Adrenal gland (tissue), 12 donors: ENCODE measurements around the gene UBE3B. TPM values are rescaled to one million over a fixed set of nuclear protein-coding genes. Genes with fewer than 3 reads are reported as not detected.

Experiments used
- DNase-seq, 7 donors: peaks; one replicate each; pipeline ENCODE4 v3.0.0-alpha.2; 2019 to 2020
- H3K27ac ChIP-seq, 5 donors: fragments of 200-600 bp; sonication (generic) in 4 of 5; 1 replicate in 3 of 5; 2 replicates in 2 of 5; pipeline versions ENCODE4 v1.5.1 to v1.8.0; 2016 to 2020; ENCODE audit warnings: mild to moderate bottlenecking in 1 of 5
- H3K27me3 ChIP-seq: fragments of 200-600 bp; 2 replicates; pipeline ENCODE4 v1.8.0; 2021
- H3K36me3 ChIP-seq, 2 donors: fragments of 200-600 bp; replicated peaks in 1 of 2; 1 replicate in 1 of 2; 2 replicates in 1 of 2; pipeline versions ENCODE4 v1.5.1 to v1.8.0; 2018 to 2022
- H3K4me1 ChIP-seq, 2 donors: fragments of 200-600 bp; replicated peaks in 1 of 2; 1 replicate in 1 of 2; 2 replicates in 1 of 2; pipeline versions ENCODE4 v1.5.1 to v1.8.0; 2018 to 2021
- H3K4me3 ChIP-seq, 4 donors: fragments of 200-600 bp; sonication (generic) in 3 of 4; one replicate each; pipeline ENCODE4 v1.5.1; 2016 to 2018
- H3K9me3 ChIP-seq, 3 donors: fragments of 200-600 bp; sonication (generic) in 1 of 3; replicated peaks in 1 of 3; 1 replicate in 2 of 3; 2 replicates in 1 of 3; pipeline versions ENCODE4 v1.5.1 to v1.8.0; 2016 to 2021
- CTCF ChIP-seq, 6 experiments: fragments of 450-650 bp in 4 of 6; fragments of 200-600 bp in 2 of 6; sonication (generic) in 1 of 6; IDR thresholded peaks; 1 replicate in 5 of 6; 2 replicates in 1 of 6; pipeline versions ENCODE4 v1.5.1 to v1.8.0; 2016 to 2021; ENCODE audit warnings: antibody characterized with exemption in 6 of 6, mild to moderate bottlenecking in 2 of 6, moderate library complexity in 1 of 6
- POLR2A ChIP-seq, 2 donors: fragments of 450-650 bp; IDR thresholded peaks; one replicate each; pipeline ENCODE4 v1.6.1; 2017; ENCODE audit warnings: antibody characterized with exemption in 2 of 2, mild to moderate bottlenecking in 2 of 2, moderate library complexity in 1 of 2
- WGBS, 4 donors: extraction: QIAGEN DNeasy Blood & Tissue Kit in 2 of 4; methylation state at CpG; one replicate each; pipeline versions ENCODE4 v1.1.5 to v1.1.7; 2013 to 2017; 5-methylcytosine and 5-hydroxymethylcytosine counted together
- intact Hi-C, 2 donors: fragments of 100-400 bp; cut with DNase I; formaldehyde crosslinking; loops; one replicate each; pipeline versions ENCODE4 v1.14.1 to v1.15.0; 2022 to 2023
- polyA plus RNA-seq, 3 donors: library from polyadenylated mRNA; stranded (reverse); fragments of 200-250 nt in 2 of 3; fragments of 350-450 nt in 1 of 3; fragmentation: Illumina TruSeq in 1 of 3; extraction: RNeasy Lipid Tissue Mini Kit (QIAGEN cat#74804) in 1 of 3; gene quantifications; one replicate each; pipeline ENCODE4 v1.2.3, GENCODE V29; 2013 to 2014
- total RNA-seq, 9 donors: library from RNA; depleted of rRNA in 4 of 9; stranded (reverse); fragments of >200 nt in 4 of 9; fragments of 120-200 nt in 1 of 9; fragmentation: NEBNext Ultra II Directional in 1 of 9; extraction: Animal tissue kit (Norgen Biotek cat#: 25700) in 1 of 9; gene quantifications; one replicate each; pipeline versions ENCODE4 v1.1.0 to v1.2.4, GENCODE V29; 2013 to 2023
- donor health status: healthy with polysubstance abuse.
- donor health status: Bipolar disorder and iron deficiency.
- donor health status: DM: yes; HTN: yes; CAD: no.
- donor health status: DM: no; HTN: no; CAD: no.
- donor health status: DM: no; HTN: no; CAD: no.
- donor health status: DM: yes; HTN: yes; CAD: no.

Gene UBE3B
- total and polyA plus RNA-seq, 12 donors: 16.0 to 79.5 (median 39.5) TPM

- intact Hi-C loops: no loop called here
- Histone ChIP-seq H3K27me3 (no peaks in the 10 kb centered on the region), H3K36me3 (peaks cover 0 to 55% of the 10 kb centered on the region in 2 donors), H3K4me1 (no peaks in the 10 kb centered on the region), H3K27ac (no peak overlapping the region), H3K9me3 (no peaks in the 10 kb centered on the region), H3K4me3 (no peak overlapping the region)
- 82 to 97% (median 93%) methylated on average over 2 of the region's 2 CpGs for WGBS, 4 donors
- DNase-seq: no peak
- TF ChIP-seq CTCF (IDR thresholded peaks at IDR 0.05) (no peak), POLR2A (IDR thresholded peaks at IDR 0.05) (no peak)
Observed at GRCh38 chr12:109583733-109584132, 106.3 kb downstream of the UBE3B start.

Other genes with a start within 250 kb of the UBE3B start
- gene FOXN4, start 168.3 kb upstream of the UBE3B start, total RNA-seq: under 1 TPM in 1 of 9 donors, not detected in 8; 0.22 TPM
- under 1 TPM in 1 of 3 donors, not detected in 2; 0.24 TPM for gene FOXN4, start 168.3 kb upstream of the UBE3B start, polyA plus RNA-seq
- not detected for gene MYO1H, start 129.7 kb upstream of the UBE3B start, total RNA-seq
- gene MYO1H, start 129.7 kb upstream of the UBE3B start, polyA plus RNA-seq: under 1 TPM in 2 of 3 donors, not detected in 1; 0.03 to 0.08 TPM
- gene KCTD10, start 334 bp upstream of the UBE3B start, total RNA-seq: 10 to 100 TPM; 30.2 to 77.8 (median 62.1) TPM
- 10 to 100 TPM; 21.6 to 57.5 (median 24.3) TPM for gene KCTD10, start 334 bp upstream of the UBE3B start, polyA plus RNA-seq
- gene MMAB, start 95.9 kb downstream of the UBE3B start, total RNA-seq: 100 to 1,000 TPM in 4 of 9 donors, 10 to 100 TPM in 5; 74.2 to 238 (median 96.0) TPM
- 100 to 1,000 TPM in 1 of 3 donors, 10 to 100 TPM in 2; 52.3 to 119 (median 84.0) TPM for gene MMAB, start 95.9 kb downstream of the UBE3B start, polyA plus RNA-seq
- gene MVK, start 96.2 kb downstream of the UBE3B start, total RNA-seq: 100 to 1,000 TPM in 2 of 9 donors, 10 to 100 TPM in 7; 10.8 to 194 (median 19.2) TPM
- gene MVK, start 96.2 kb downstream of the UBE3B start, polyA plus RNA-seq: 10 to 100 TPM; 35.0 to 73.6 (median 39.1) TPM
- gene FAM222A, start 236.2 kb downstream of the UBE3B start, total RNA-seq: 10 to 100 TPM; 15.2 to 57.8 (median 26.6) TPM
- gene FAM222A, start 236.2 kb downstream of the UBE3B start, polyA plus RNA-seq: 10 to 100 TPM in 2 of 3 donors, 1 to 10 TPM in 1; 9.2 to 36.7 (median 11.7) TPM